Measurements from ENCODE around the gene NCOA7.
"Not testable (repeated sequence)": the region's sequence is repeated elsewhere in the genome, so short reads cannot be mapped to it uniquely, and the experiment has no call there.

- TF ChIP-seq CTCF, POLR2AphosphoS5 (IDR thresholded peaks at IDR 0.05): not testable (repeated sequence)
Measured at GRCh38 chr6:125972478-125972877, 181.7 kb downstream of the NCOA7 start.

Data from suprapubic skin (tissue), 3 donors.